ENCODE results near the gene ZNF862.
"Not testable (repeated sequence)": the region's sequence is repeated elsewhere in the genome, so short reads cannot be mapped to it uniquely, and the experiment has no call there.

GRCh38 chr7:149890715-149891114, 52.5 kb downstream of the ZNF862 start:
- not testable (repeated sequence) for TF ChIP-seq SMARCA5 (IDR thresholded peaks at IDR 0.05); FOXM1 (IDR thresholded peaks at IDR 0.05; ENCODE audit: low read depth, low read length); KDM1A (IDR thresholded peaks at IDR 0.05; ENCODE audit: borderline replicate concordance); EZH2 (IDR thresholded peaks at IDR 0.05; ENCODE audit: borderline replicate concordance, control insufficient read depth, low read depth, low read length); POLR2A (IDR thresholded peaks at IDR 0.05; ENCODE audit: low read depth, low read length); MAX (IDR thresholded peaks at IDR 0.05; ENCODE audit: low read depth, low read length); EP300 (IDR thresholded peaks at IDR 0.05; ENCODE audit: borderline replicate concordance in 1 of 2, control insufficient read depth in 1 of 2, low read depth in 2 of 2, low read length in 2 of 2); RFX5 (IDR thresholded peaks at IDR 0.05; ENCODE audit: low read depth, low read length)
- TF ChIP-seq, protein P1, sequence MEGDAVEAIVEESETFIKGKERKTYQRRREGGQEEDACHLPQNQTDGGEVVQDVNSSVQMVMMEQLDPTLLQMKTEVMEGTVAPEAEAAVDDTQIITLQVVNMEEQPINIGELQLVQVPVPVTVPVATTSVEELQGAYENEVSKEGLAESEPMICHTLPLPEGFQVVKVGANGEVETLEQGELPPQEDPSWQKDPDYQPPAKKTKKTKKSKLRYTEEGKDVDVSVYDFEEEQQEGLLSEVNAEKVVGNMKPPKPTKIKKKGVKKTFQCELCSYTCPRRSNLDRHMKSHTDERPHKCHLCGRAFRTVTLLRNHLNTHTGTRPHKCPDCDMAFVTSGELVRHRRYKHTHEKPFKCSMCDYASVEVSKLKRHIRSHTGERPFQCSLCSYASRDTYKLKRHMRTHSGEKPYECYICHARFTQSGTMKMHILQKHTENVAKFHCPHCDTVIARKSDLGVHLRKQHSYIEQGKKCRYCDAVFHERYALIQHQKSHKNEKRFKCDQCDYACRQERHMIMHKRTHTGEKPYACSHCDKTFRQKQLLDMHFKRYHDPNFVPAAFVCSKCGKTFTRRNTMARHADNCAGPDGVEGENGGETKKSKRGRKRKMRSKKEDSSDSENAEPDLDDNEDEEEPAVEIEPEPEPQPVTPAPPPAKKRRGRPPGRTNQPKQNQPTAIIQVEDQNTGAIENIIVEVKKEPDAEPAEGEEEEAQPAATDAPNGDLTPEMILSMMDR (IDR thresholded peaks at IDR 0.05 in 2 of 3, conservative IDR thresholded peaks at IDR 0.05 in 1 of 3; ENCODE audit: control insufficient read depth in 2 of 3, extremely low read depth in 1 of 3, insufficient read depth in 1 of 3, low read depth in 3 of 3, low read length in 3 of 3): not testable (repeated sequence)
- TF ChIP-seq, protein P2, sequence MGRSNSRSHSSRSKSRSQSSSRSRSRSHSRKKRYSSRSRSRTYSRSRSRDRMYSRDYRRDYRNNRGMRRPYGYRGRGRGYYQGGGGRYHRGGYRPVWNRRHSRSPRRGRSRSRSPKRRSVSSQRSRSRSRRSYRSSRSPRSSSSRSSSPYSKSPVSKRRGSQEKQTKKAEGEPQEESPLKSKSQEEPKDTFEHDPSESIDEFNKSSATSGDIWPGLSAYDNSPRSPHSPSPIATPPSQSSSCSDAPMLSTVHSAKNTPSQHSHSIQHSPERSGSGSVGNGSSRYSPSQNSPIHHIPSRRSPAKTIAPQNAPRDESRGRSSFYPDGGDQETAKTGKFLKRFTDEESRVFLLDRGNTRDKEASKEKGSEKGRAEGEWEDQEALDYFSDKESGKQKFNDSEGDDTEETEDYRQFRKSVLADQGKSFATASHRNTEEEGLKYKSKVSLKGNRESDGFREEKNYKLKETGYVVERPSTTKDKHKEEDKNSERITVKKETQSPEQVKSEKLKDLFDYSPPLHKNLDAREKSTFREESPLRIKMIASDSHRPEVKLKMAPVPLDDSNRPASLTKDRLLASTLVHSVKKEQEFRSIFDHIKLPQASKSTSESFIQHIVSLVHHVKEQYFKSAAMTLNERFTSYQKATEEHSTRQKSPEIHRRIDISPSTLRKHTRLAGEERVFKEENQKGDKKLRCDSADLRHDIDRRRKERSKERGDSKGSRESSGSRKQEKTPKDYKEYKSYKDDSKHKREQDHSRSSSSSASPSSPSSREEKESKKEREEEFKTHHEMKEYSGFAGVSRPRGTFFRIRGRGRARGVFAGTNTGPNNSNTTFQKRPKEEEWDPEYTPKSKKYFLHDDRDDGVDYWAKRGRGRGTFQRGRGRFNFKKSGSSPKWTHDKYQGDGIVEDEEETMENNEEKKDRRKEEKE (IDR thresholded peaks at IDR 0.05): not testable (repeated sequence)

Data from GM12878 (cell line).